SU-DHL-6 (cell line): ENCODE data around the gene STX8.

ENCODE experiments used
- H2AFZ ChIP-seq: fragments of 200-600 bp; sonication (generic); 2 replicates; pipeline ENCODE4 v1.6.1; 2014; ENCODE audit warnings: low read depth, mild to moderate bottlenecking, moderate library complexity, mixed read lengths, antibody characterized with exemption, low read length; ENCODE audit not compliant: severe bottlenecking
- H3F3A ChIP-seq: fragments of 200-600 bp; shearing (Covaris generic); 2 replicates; pipeline ENCODE4 v1.6.0; 2016; ENCODE audit warnings: antibody characterized with exemption, mild to moderate bottlenecking; ENCODE audit not compliant: insufficient read depth
- H3K27ac ChIP-seq: fragments of 200-600 bp; sonication (generic); 2 replicates; pipeline ENCODE4 v1.5.1; 2016; ENCODE audit warnings: low read depth, mild to moderate bottlenecking, low read length, moderate library complexity, mixed read lengths
- H3K27me3 ChIP-seq: fragments of 200-600 bp; sonication (generic), shearing (Covaris generic); 2 replicates; pipeline ENCODE4 v1.6.0; 2014; ENCODE audit warnings: mild to moderate bottlenecking, low read length
- H3K36me3 ChIP-seq: fragments of 200-600 bp; sonication (generic); 2 replicates; pipeline ENCODE4 v1.6.1; 2014; ENCODE audit warnings: mild to moderate bottlenecking, low read length, mixed read lengths
- H3K4me2 ChIP-seq: fragments of 300-600, 200-600 bp; shearing (Covaris generic), sonication (generic); 2 replicates; pipeline ENCODE4 v1.6.0; 2014; ENCODE audit warnings: low read length, low read depth, mild to moderate bottlenecking; ENCODE audit not compliant: poor library complexity, severe bottlenecking
- H3K4me3 ChIP-seq: fragments of 200-600 bp; sonication (generic); 2 replicates; pipeline ENCODE4 v1.5.1; 2014; ENCODE audit warnings: antibody characterized with exemption, low read length, mild to moderate bottlenecking, mixed read lengths; ENCODE audit not compliant: insufficient read depth, poor library complexity, severe bottlenecking
- H3K79me2 ChIP-seq: fragments of 200-600 bp; sonication (generic); 2 replicates; pipeline ENCODE4 v1.6.1; 2014; ENCODE audit warnings: mild to moderate bottlenecking, low read length, moderate library complexity; ENCODE audit not compliant: insufficient read depth
- H3K9ac ChIP-seq: fragments of 200-600 bp; sonication (generic); 2 replicates; pipeline ENCODE4 v1.7.0; 2014; ENCODE audit warnings: mild to moderate bottlenecking, low read length
- H3K9me2 ChIP-seq: fragments of 200-600 bp; sonication (generic); replicated peaks from 2 replicates; pipeline ENCODE4 v1.6.1; 2014; ENCODE audit warnings: low read length; ENCODE audit not compliant: insufficient read depth
- H3K9me3 ChIP-seq: fragments of 200-600 bp; sonication (generic); 2 replicates; pipeline ENCODE4 v1.6.1; 2014; ENCODE audit warnings: low read length, mixed read lengths; ENCODE audit not compliant: insufficient read depth
- H4K20me1 ChIP-seq: fragments of 200-600 bp; sonication (generic); 2 replicates; pipeline ENCODE4 v1.6.1; 2014; ENCODE audit warnings: low read depth, mild to moderate bottlenecking, antibody characterized with exemption, low read length, moderate library complexity, mixed read lengths
- CTCF ChIP-seq: fragments of 200-600 bp; sonication (generic); IDR thresholded peaks from one replicate; pipeline ENCODE4 v1.5.1; 2017; ENCODE audit warnings: antibody characterized with exemption, mild to moderate bottlenecking, low read length, moderate library complexity; ENCODE audit not compliant: insufficient read depth, poor library complexity, severe bottlenecking
- EZH2phosphoT487 ChIP-seq: fragments of 200-600 bp; sonication (generic), shearing (Covaris generic); conservative IDR thresholded peaks from 2 replicates; pipeline ENCODE4 v1.6.1; 2018; ENCODE audit warnings: mild to moderate bottlenecking, antibody characterized with exemption, low read length, moderate library complexity, mixed read lengths

Gene STX8

DNA sequence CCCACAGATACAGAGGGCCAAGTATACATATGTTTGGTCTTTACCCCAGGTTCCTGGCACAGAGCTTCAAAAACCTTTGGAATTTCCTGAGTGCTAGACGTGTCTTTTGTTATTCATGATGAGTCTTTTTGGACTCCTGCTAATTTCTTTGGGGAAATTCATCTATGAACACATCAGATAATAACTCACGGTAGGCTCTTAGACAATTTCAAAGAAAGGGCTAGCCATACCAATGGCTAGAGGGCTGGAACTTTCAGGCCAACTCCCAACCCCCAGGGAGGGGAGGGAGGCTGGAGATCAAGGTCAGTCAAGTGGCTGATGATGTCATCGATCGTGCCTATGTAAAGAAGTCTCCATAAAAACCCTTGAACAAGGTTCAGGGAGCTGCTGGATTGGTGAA lies 101.9 kb downstream of the STX8 start:
- no peaks in the 10 kb centered on the region for H4K20me1 ChIP-seq
- no peaks in the 10 kb centered on the region for H3K79me2 ChIP-seq
- H3K9me3 ChIP-seq = no peaks in the 10 kb centered on the region
- H3K36me3 ChIP-seq = no peaks in the 10 kb centered on the region
- no peak overlapping the region for H3K4me3 ChIP-seq
- H2AFZ ChIP-seq = no peak overlapping the region
- H3K9me2 ChIP-seq = no peaks in the 10 kb centered on the region
- no peak for TF ChIP-seq CTCF
- no peak for TF ChIP-seq EZH2phosphoT487
- no peak overlapping the region for H3K27ac ChIP-seq
- H3F3A ChIP-seq = 0 out of 2 replicates have a peak, but pooled peaks cover 3% of the 10 kb centered on the region
- H3K9ac ChIP-seq = no peak overlapping the region
- no peak overlapping the region for H3K4me2 ChIP-seq
- H3K27me3 ChIP-seq = no peaks in the 10 kb centered on the region

DNA sequence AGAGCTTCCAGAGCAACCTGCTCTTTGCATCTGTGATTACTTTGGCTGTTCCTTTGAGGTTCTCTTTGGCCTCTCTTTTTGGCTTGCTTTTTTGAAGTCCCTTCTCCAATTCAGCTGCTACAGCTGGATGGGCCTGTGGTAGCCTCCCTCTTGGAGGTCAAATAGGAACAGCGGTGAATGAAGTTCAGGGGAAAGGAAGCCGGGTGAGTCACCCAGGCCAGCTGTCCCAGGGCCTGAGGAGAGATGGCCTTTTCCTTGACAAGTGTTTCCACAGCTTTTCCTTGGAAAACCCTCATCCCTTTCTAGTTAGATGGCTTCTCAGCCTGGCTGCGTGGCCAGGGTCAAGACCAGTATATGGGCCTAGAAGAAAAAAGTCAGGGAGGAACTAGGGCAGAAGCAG lies 103.1 kb downstream of the STX8 start:
- H3K4me3 ChIP-seq = no peak overlapping the region
- H4K20me1 ChIP-seq = no peaks in the 10 kb centered on the region
- no peaks in the 10 kb centered on the region for H3K9me2 ChIP-seq
- H2AFZ ChIP-seq = no peak overlapping the region
- H3K4me2 ChIP-seq = no peak overlapping the region
- H3K9me3 ChIP-seq = no peaks in the 10 kb centered on the region
- H3K9ac ChIP-seq = no peak overlapping the region
- no peak overlapping the region for H3K27ac ChIP-seq
- no peaks in the 10 kb centered on the region for H3K27me3 ChIP-seq
- 0 out of 2 replicates have a peak, but pooled peaks cover 3% of the 10 kb centered on the region for H3F3A ChIP-seq
- TF ChIP-seq EZH2phosphoT487 (no peak), CTCF (no peak)
- H3K79me2 ChIP-seq = no peaks in the 10 kb centered on the region
- H3K36me3 ChIP-seq = no peaks in the 10 kb centered on the region

- H2AFZ ChIP-seq = no peak overlapping the region
- H3F3A ChIP-seq = 0 out of 2 replicates have a peak, but pooled peaks cover 3% of the 10 kb centered on the region
- H3K9ac ChIP-seq = no peak overlapping the region
- no peak overlapping the region for H3K4me2 ChIP-seq
- no peaks in the 10 kb centered on the region for H3K27me3 ChIP-seq
- no peak overlapping the region for H3K27ac ChIP-seq
- no peaks in the 10 kb centered on the region for H4K20me1 ChIP-seq
- no peaks in the 10 kb centered on the region for H3K9me2 ChIP-seq
- no peak overlapping the region for H3K4me3 ChIP-seq
- no peaks in the 10 kb centered on the region for H3K9me3 ChIP-seq
- H3K79me2 ChIP-seq = no peaks in the 10 kb centered on the region
- no peak for TF ChIP-seq CTCF
- no peak for TF ChIP-seq EZH2phosphoT487
- no peaks in the 10 kb centered on the region for H3K36me3 ChIP-seq
Measured at GRCh38 chr17:9472094-9472493, 103.5 kb downstream of the STX8 start.
